Measurements from ENCODE around the gene JARID2. TPM values are rescaled to one million over a fixed set of nuclear protein-coding genes. Genes with fewer than 3 reads are reported as not detected.

JARID2 gene
- total and polyA plus RNA-seq, 7 donors, result 1.1 to 16.1 (median 4.9) TPM

GRCh38 chr6:15557174-15557573 lies 311.3 kb downstream of the JARID2 start:
- H3K36me3 ChIP-seq (ENCODE audit: insufficient read depth in 1 of 2, low read depth in 1 of 2), result no peaks in the 10 kb centered on the region
- peaks cover 2% of the 10 kb centered on the region for H3K4me1 ChIP-seq
- H3K9me3 ChIP-seq, result no peaks in the 10 kb centered on the region
- intact Hi-C loops (cut with DNase I), result no loop called here
- H3K27me3 ChIP-seq (ENCODE audit: insufficient read depth in 3 of 3, low read length in 2 of 3), result no peaks in the 10 kb centered on the region
- no peak for ATAC-seq
- DNase-seq, result no peak
- TF ChIP-seq, protein P1, sequence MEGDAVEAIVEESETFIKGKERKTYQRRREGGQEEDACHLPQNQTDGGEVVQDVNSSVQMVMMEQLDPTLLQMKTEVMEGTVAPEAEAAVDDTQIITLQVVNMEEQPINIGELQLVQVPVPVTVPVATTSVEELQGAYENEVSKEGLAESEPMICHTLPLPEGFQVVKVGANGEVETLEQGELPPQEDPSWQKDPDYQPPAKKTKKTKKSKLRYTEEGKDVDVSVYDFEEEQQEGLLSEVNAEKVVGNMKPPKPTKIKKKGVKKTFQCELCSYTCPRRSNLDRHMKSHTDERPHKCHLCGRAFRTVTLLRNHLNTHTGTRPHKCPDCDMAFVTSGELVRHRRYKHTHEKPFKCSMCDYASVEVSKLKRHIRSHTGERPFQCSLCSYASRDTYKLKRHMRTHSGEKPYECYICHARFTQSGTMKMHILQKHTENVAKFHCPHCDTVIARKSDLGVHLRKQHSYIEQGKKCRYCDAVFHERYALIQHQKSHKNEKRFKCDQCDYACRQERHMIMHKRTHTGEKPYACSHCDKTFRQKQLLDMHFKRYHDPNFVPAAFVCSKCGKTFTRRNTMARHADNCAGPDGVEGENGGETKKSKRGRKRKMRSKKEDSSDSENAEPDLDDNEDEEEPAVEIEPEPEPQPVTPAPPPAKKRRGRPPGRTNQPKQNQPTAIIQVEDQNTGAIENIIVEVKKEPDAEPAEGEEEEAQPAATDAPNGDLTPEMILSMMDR (IDR thresholded peaks at IDR 0.05), result no peak
- no peak overlapping the region for H3K27ac ChIP-seq
- no peak overlapping the region for H3K4me3 ChIP-seq

GRCh38 chr6:15560713-15561112 lies 314.8 kb downstream of the JARID2 start:
- intact Hi-C loops (cut with DNase I), result no loop called here
- ATAC-seq, result no peak
- no peaks in the 10 kb centered on the region for H3K36me3 ChIP-seq (ENCODE audit: insufficient read depth in 1 of 2, low read depth in 1 of 2)
- no peak overlapping the region for H3K27ac ChIP-seq
- H3K9me3 ChIP-seq, result no peaks in the 10 kb centered on the region
- H3K4me1 ChIP-seq, result no peaks in the 10 kb centered on the region
- no peak overlapping the region for H3K4me3 ChIP-seq
- 94 to 100% (median 99%) methylated on average over 1 of the region's 1 CpG for WGBS, 3 donors
- no peak for DNase-seq
- TF ChIP-seq, protein P1 (IDR thresholded peaks at IDR 0.05), result no peak
- H3K27me3 ChIP-seq (ENCODE audit: insufficient read depth in 3 of 3, low read length in 2 of 3), result no peaks in the 10 kb centered on the region

- TF ChIP-seq, protein P1 (IDR thresholded peaks at IDR 0.05), result no peak
- Histone ChIP-seq H3K27ac (no peak overlapping the region), H3K36me3 (ENCODE audit: insufficient read depth in 1 of 2, low read depth in 1 of 2) (no peaks in the 10 kb centered on the region), H3K4me3 (no peak overlapping the region), H3K27me3 (ENCODE audit: insufficient read depth in 3 of 3, low read length in 2 of 3) (no peaks in the 10 kb centered on the region), H3K9me3 (no peaks in the 10 kb centered on the region), H3K4me1 (no peaks in the 10 kb centered on the region)
- intact Hi-C loops (cut with DNase I), result no loop called here
- ATAC-seq, result no peak
- no peak for DNase-seq
- WGBS, 3 donors, result 90 to 97% (median 92%) methylated on average over 3 of the region's 3 CpGs
Observed at GRCh38 chr6:15561447-15562199, 315.8 kb downstream of the JARID2 start.

DNA sequence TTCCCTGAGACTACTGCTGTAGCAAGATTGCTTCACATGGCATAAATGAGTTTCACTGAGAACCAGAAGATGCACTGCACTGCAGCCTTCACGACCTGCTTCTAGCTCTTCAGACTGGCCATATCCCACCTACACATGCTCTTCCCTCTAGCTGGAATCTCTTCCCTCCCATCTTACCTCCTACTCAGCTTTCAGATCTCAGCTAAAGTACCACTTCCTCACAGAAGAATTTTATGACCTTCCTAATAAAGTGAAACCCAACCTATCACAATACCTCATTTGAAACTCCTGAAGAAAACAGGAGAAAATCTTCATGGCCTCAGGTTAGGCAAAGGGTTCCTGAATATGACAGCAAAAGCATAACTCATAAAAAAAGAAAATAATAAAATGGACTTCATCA lies 317.1 kb downstream of the JARID2 start:
- ATAC-seq (no peak), DNase-seq (no peak)
- no peaks in the 10 kb centered on the region for H3K4me1 ChIP-seq
- intact Hi-C loops (cut with DNase I), result no loop called here
- TF ChIP-seq, protein P1 (IDR thresholded peaks at IDR 0.05), result no peak
- no peaks in the 10 kb centered on the region for H3K9me3 ChIP-seq
- H3K36me3 ChIP-seq (ENCODE audit: insufficient read depth in 1 of 2, low read depth in 1 of 2), result no peaks in the 10 kb centered on the region
- 48 to 63% (median 60%) methylated on average over 1 of the region's 1 CpG for WGBS, 3 donors
- H3K27me3 ChIP-seq (ENCODE audit: insufficient read depth in 3 of 3, low read length in 2 of 3), result no peaks in the 10 kb centered on the region
- no peak overlapping the region for H3K27ac ChIP-seq
- no peak overlapping the region for H3K4me3 ChIP-seq
